HEK293T (cell line): ENCODE measurements around the gene MT2A.

Source experiments
- CTCF ChIA-PET: fragments of 350-600 bp; formaldehyde crosslinking; extraction: SDS; loops from one replicate; lab custom pipeline; 2021; ENCODE audit warnings: antibody characterized with exemption, inconsistent platforms; lab: Yijun Ruan, JAX
- POLR2A ChIA-PET: fragments of 350-600 bp; formaldehyde crosslinking; extraction: SDS; loops from one replicate; lab custom pipeline; 2020; ENCODE audit warnings: antibody characterized with exemption, inconsistent platforms; lab: Yijun Ruan, JAX
- DNase-seq: peaks from one replicate; pipeline ENCODE4 v3.0.0; 2012; ENCODE audit warnings: mixed read lengths; ENCODE audit errors: extremely low spot score
- ARNT ChIP-seq: fragments of 450-650 bp; IDR thresholded peaks from 2 replicates; pipeline ENCODE4 v1.6.1; 2017; ENCODE audit warnings: mild to moderate bottlenecking
- BHLHE40 ChIP-seq: fragments of 450-650 bp; IDR thresholded peaks from 2 replicates; pipeline ENCODE4 v1.6.1; 2016; ENCODE audit warnings: mild to moderate bottlenecking, moderate library complexity, borderline replicate concordance
- CTBP1 ChIP-seq: fragments of 450-650 bp; IDR thresholded peaks from 2 replicates; pipeline ENCODE4 v1.6.1; 2016; ENCODE audit warnings: borderline replicate concordance
- ELF4 ChIP-seq: fragments of 450-650 bp; IDR thresholded peaks from 2 replicates; pipeline ENCODE4 v1.6.1; 2017; ENCODE audit warnings: antibody characterized with exemption
- FOXA1 ChIP-seq: fragments of 450-650 bp; IDR thresholded peaks from 2 replicates; pipeline ENCODE4 v1.6.1; 2016; ENCODE audit warnings: mild to moderate bottlenecking
- FOXK2 ChIP-seq: fragments of 450-650 bp; IDR thresholded peaks from 2 replicates; pipeline ENCODE4 v1.6.1; 2016; ENCODE audit warnings: mild to moderate bottlenecking
- FOXM1 ChIP-seq: fragments of 450-650 bp; IDR thresholded peaks from 2 replicates; pipeline ENCODE4 v1.6.1; 2017; ENCODE audit warnings: mild to moderate bottlenecking, borderline replicate concordance
- HDGF ChIP-seq: fragments of 450-650 bp; IDR thresholded peaks from 2 replicates; pipeline ENCODE4 v1.6.1; 2017; ENCODE audit warnings: antibody characterized with exemption, borderline replicate concordance
- L3MBTL2 ChIP-seq: fragments of 450-650 bp; conservative IDR thresholded peaks from 2 replicates; pipeline ENCODE4 v1.6.1; 2016; ENCODE audit warnings: mild to moderate bottlenecking
- LEF1 ChIP-seq: fragments of 450-650 bp; IDR thresholded peaks from 2 replicates; pipeline ENCODE4 v1.6.1; 2017; ENCODE audit warnings: mild to moderate bottlenecking, borderline replicate concordance
- NFRKB ChIP-seq: fragments of 450-650 bp; IDR thresholded peaks from 2 replicates; pipeline ENCODE4 v1.6.1; 2016; ENCODE audit warnings: mild to moderate bottlenecking, moderate library complexity
- PKNOX1 ChIP-seq: fragments of 450-650 bp; IDR thresholded peaks from 2 replicates; pipeline ENCODE4 v1.6.1; 2016
- SP1 ChIP-seq: fragments of 450-650 bp; IDR thresholded peaks from 2 replicates; pipeline ENCODE4 v1.6.1; 2017
- SUZ12 ChIP-seq: fragments of 450-650 bp; IDR thresholded peaks from 2 replicates; pipeline ENCODE4 v1.6.1; 2016; ENCODE audit warnings: mild to moderate bottlenecking
- TARDBP ChIP-seq: fragments of 450-650 bp; IDR thresholded peaks from 2 replicates; pipeline ENCODE4 v1.6.1; 2016
- ZNF384 ChIP-seq: fragments of 450-650 bp; IDR thresholded peaks from 2 replicates; pipeline ENCODE4 v1.6.1; 2016

MT2A gene

GRCh38 chr16:56610017-56610608, 1.7 kb downstream of the MT2A start:
- ChIA-PET CTCF (interaction anchor here (0.7 to 1.9 kb wide), 2 partner anchors 92 to 149 kb away, joined by 4 to 5 read pairs; no protein-coding TSS in a partner anchor), POLR2A (no interaction called here)
- TF ChIP-seq FOXK2 (no peak), NFRKB (no peak), FOXA1 (no peak), SUZ12 (no peak)
- DNase-seq: no peak

DNA sequence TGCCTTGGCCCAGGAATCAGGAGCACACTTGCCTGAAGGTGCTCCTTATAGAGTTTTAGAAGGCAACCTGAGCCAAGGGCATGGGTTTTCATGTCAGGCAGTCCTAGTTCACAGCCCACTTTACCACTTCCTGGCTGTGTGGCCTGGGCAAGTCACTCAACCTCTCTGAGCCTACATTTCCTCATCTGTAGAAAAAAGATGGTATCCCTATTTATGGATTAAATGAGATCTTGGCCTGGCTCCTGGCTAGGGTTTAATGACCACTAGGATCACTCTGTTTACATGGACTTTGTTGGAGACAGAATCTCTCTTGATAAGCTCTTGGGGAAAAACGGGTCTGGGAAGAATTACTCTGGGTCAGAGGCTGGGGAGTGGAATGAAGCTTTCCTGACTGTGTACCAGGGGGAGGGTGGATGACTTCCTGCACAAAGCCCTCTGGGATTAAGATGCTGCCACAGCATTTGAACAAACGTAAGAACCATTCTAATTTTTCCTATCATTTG, 2.3 kb downstream of the MT2A start:
- ChIA-PET POLR2A (no interaction called here), CTCF (interaction anchor here (1.9 kb wide), 1 partner anchor 91 kb away, joined by 5 read pairs; no protein-coding TSS in a partner anchor)
- DNase-seq: no peak
- TF ChIP-seq NFRKB (no peak), FOXA1 (no peak), LEF1 (no peak), L3MBTL2 (no peak), SP1 (no peak), SUZ12 (no peak), ZNF384 (no peak), FOXM1 (no peak), CTBP1 (no peak), ARNT (no peak), TARDBP (no peak)

DNA sequence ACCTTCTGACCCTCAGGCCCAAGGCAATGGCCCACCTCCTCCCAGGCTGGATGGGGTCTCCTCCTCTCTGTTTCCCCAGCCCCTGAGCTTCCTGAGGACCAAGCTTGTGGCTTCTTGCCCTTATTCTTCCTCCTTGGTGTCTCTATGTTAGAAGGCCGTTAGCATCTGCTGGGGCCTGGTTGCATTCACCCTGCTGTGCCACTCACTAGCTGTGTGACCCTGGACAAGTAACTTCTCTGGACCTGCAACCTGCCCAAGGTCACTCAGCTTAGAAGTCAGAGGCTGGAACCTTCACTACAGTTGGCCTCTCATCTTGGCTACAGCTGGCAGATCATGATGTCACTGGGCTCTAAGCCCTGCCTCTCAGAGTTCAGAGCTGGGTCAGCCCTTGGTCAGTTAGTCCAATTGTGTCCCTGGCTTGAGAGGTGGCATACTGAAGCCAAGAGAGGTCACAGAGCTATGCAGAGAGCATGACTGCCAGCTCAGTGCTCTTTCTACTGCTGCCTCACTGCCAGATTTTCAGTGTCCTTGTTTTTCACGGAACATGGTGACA, 3.0 kb downstream of the MT2A start:
- CTCF ChIA-PET: interaction anchor here (1.1 to 1.4 kb wide), 2 partner anchors 11 to 91 kb away, joined by 3 to 5 read pairs; no protein-coding TSS in a partner anchor
- POLR2A ChIA-PET: no interaction called here
- TF ChIP-seq BHLHE40 (no peak), LEF1 (no peak), L3MBTL2 (no peak), SP1 (no peak), ZNF384 (no peak), CTBP1 (no peak), HDGF (no peak), TARDBP (no peak), SUZ12 (no peak), FOXK2 (no peak), ELF4 (no peak), ARNT (no peak), FOXM1 (no peak), FOXA1 (no peak), NFRKB (no peak), PKNOX1 (no peak)
- no peak for DNase-seq

GRCh38 chr16:56613706-56614105, 5.3 kb downstream of the MT2A start:
- ChIA-PET POLR2A (no interaction called here), CTCF (interaction anchor here (1.1 kb wide), 1 partner anchor 10 kb away, joined by 4 read pairs; no protein-coding TSS in a partner anchor)
- TF ChIP-seq BHLHE40: no peak
- TF ChIP-seq FOXA1: no peak
- DNase-seq: no peak

DNA sequence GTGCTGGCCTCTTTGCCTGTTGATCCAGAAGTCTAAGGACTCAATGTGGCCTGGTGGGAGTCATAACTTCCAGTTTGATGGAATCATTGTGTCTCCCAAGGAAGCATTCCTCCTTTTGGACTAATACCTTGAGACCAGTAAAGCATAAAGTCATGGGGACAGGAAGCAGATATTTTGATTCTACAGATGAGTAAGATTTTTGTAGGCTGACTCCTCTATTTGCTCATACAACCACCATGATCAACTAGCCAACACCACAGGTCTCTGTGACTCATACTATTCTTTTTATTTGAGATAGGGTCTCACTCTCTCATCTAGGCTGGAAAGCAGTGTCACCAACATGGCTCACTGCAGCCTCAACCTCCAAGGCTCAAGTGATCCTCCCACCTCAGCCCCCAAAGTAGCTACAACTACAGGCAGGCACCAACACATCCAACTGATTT, 6.2 kb downstream of the MT2A start:
- TF ChIP-seq ARNT: no peak
- no peak for TF ChIP-seq CTBP1
- no peak for TF ChIP-seq NFRKB
- TF ChIP-seq PKNOX1: no peak
- no peak for TF ChIP-seq TARDBP
- TF ChIP-seq FOXK2: no peak
- no peak for TF ChIP-seq HDGF
- no peak for TF ChIP-seq LEF1
- no peak for TF ChIP-seq ZNF384
- TF ChIP-seq L3MBTL2: no peak
- TF ChIP-seq SP1: no peak
- TF ChIP-seq FOXM1: no peak
- no peak for TF ChIP-seq BHLHE40
- TF ChIP-seq SUZ12: no peak
- no peak for TF ChIP-seq ELF4
- TF ChIP-seq FOXA1: no peak
- ChIA-PET CTCF (no interaction called here), POLR2A (no interaction called here)
- DNase-seq: no peak

DNA sequence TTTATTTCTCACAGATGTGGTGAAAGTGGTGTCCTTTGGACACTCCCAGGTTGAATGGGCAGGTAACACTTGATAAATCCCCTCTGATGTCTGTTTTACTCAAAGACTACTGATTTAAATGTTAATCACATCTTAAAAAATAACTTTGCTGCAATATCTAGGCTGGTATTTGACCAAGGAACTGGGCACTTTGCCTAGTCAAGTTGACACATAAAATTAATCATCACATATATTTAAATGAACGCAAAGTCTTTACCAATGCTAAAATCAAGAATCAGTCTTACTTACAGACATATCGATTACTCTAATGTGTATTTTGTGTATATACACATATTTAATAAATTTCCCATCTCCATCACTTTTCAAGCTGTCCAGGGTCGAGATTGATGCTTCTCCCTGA, 7.0 kb downstream of the MT2A start:
- no peak for DNase-seq
- TF ChIP-seq SUZ12 (no peak), HDGF (no peak), TARDBP (no peak), FOXA1 (no peak), ELF4 (no peak), ARNT (no peak), FOXK2 (no peak), FOXM1 (no peak), SP1 (no peak)
- ChIA-PET CTCF (interaction anchor here (0.6 kb wide), 1 partner anchor 1170 kb away, joined by 3 read pairs; no protein-coding TSS in a partner anchor), POLR2A (no interaction called here)
